Measurements from ENCODE around the gene ZFP36L2.

ZFP36L2 gene

GRCh38 chr2:43178602-43179542 lies 47.5 kb downstream of the ZFP36L2 start (continued):
- TF ChIP-seq PRDM10 (tag by site-specific recombination; IDR thresholded peaks at IDR 0.05): peak; percentile 70
- peak; percentile 89 for TF ChIP-seq PATZ1 (tag by site-specific recombination; IDR thresholded peaks at IDR 0.05)
- 0 out of 2 replicates have a peak, but pooled peaks have one; percentile 15 for TF ChIP-seq ZNF660 (tag by site-specific recombination; IDR thresholded peaks at IDR 0.05)
- TF ChIP-seq ZBTB48 (tag by site-specific recombination; IDR thresholded peaks at IDR 0.05): peak; percentile 89
- TF ChIP-seq ZNF518A (tag by site-specific recombination; conservative IDR thresholded peaks at IDR 0.05; ENCODE audit: low read depth): peak; percentile 16; the same call in 1 of the 2 replicates
- no peak for TF ChIP-seq HOXA7 (CRISPR knock-in tag; IDR thresholded peaks at IDR 0.05; ENCODE audit: borderline replicate concordance)
- peak; percentile 21; the same call in 1 of the 2 replicates for TF ChIP-seq KLF1 (tag by site-specific recombination; IDR thresholded peaks at IDR 0.05)
- TF ChIP-seq ZIC2 (tag by site-specific recombination; IDR thresholded peaks at IDR 0.05): peak; percentile 75
- TF ChIP-seq, protein P1, sequence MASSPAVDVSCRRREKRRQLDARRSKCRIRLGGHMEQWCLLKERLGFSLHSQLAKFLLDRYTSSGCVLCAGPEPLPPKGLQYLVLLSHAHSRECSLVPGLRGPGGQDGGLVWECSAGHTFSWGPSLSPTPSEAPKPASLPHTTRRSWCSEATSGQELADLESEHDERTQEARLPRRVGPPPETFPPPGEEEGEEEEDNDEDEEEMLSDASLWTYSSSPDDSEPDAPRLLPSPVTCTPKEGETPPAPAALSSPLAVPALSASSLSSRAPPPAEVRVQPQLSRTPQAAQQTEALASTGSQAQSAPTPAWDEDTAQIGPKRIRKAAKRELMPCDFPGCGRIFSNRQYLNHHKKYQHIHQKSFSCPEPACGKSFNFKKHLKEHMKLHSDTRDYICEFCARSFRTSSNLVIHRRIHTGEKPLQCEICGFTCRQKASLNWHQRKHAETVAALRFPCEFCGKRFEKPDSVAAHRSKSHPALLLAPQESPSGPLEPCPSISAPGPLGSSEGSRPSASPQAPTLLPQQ (tag by site-specific recombination; IDR thresholded peaks at IDR 0.05): 0 out of 2 replicates have a peak, but pooled peaks have one; percentile 16
- peak; percentile 81; the same call in 1 of the 2 replicates for TF ChIP-seq MZF1 (tag by site-specific recombination; IDR thresholded peaks at IDR 0.05; ENCODE audit: borderline replicate concordance)
- peak; percentile 57 for TF ChIP-seq PRDM1 (tag by site-specific recombination; IDR thresholded peaks at IDR 0.05)
- TF ChIP-seq ZSCAN30 (tag by site-specific recombination; IDR thresholded peaks at IDR 0.05): 0 out of 2 replicates have a peak, but pooled peaks have one; percentile 49
- peak; percentile 73 for TF ChIP-seq ZBTB8A (tag by site-specific recombination; IDR thresholded peaks at IDR 0.05)
- peak; percentile 72; the same call in 1 of the 2 replicates for TF ChIP-seq ZNF341 (tag by site-specific recombination; IDR thresholded peaks at IDR 0.05; ENCODE audit: low read depth)
- TF ChIP-seq IKZF3 (tag by site-specific recombination; IDR thresholded peaks at IDR 0.05): 0 out of 2 replicates have a peak, but pooled peaks have one; percentile 57
- TF ChIP-seq SP3 (tag by site-specific recombination; IDR thresholded peaks at IDR 0.05): 0 out of 2 replicates have a peak, but pooled peaks have one; percentile 22
- peak; percentile 64 for TF ChIP-seq GLIS1 (tag by site-specific recombination; IDR thresholded peaks at IDR 0.05)
- TF ChIP-seq ZNF175 (tag by site-specific recombination; IDR thresholded peaks at IDR 0.05): no peak
